HepG2 (cell line): ENCODE measurements around the gene MMP28. TPM values are rescaled to one million over a fixed set of nuclear protein-coding genes. Genes with fewer than 3 reads are reported as not detected.

Experiments used
- ATF6 ChIP-seq: sonication (generic); formaldehyde crosslinking; conservative IDR thresholded peaks from 2 replicates; pipeline ENCODE4 v1.4.0; 2020; ENCODE audit warnings: missing genetic modification reagents
- CREB1 ChIP-seq, 2 experiments: fragments of 450-650 bp in 1 of 2; IDR thresholded peaks; 2 replicates each; pipeline ENCODE4 v1.6.1; 2016 to 2017; ENCODE audit warnings: control low read depth in 1 of 2, mild to moderate bottlenecking in 1 of 2, missing compliant biosample characterization in 1 of 2, missing genetic modification characterization in 1 of 2
- CTCF ChIP-seq: sonication (generic); formaldehyde crosslinking; IDR thresholded peaks from 2 replicates; pipeline ENCODE4 v1.5.0; 2020; ENCODE audit warnings: mild to moderate bottlenecking, missing genetic modification reagents, moderate library complexity
- GFI1 ChIP-seq: sonication (generic); formaldehyde crosslinking; IDR thresholded peaks from 2 replicates; pipeline ENCODE4 v1.5.0; 2020; ENCODE audit warnings: missing genetic modification reagents, mild to moderate bottlenecking, borderline replicate concordance
- HDAC1 ChIP-seq: sonication (generic); formaldehyde crosslinking; IDR thresholded peaks from 2 replicates; pipeline ENCODE4 v1.5.1; 2020; ENCODE audit warnings: mild to moderate bottlenecking, missing genetic modification reagents
- KDM5A ChIP-seq: fragments of 200-600 bp; sonication (generic); IDR thresholded peaks from 2 replicates; pipeline ENCODE4 v1.7.0; 2018; ENCODE audit warnings: antibody characterized with exemption, mild to moderate bottlenecking, low read length, borderline replicate concordance
- NCOA1 ChIP-seq: sonication (generic); formaldehyde crosslinking; IDR thresholded peaks from 2 replicates; pipeline ENCODE4 v1.9.0; 2021; ENCODE audit warnings: missing genetic modification reagents
- NFKB2 ChIP-seq: sonication (generic); formaldehyde crosslinking; IDR thresholded peaks from 2 replicates; pipeline ENCODE4 v1.4.0; 2020; ENCODE audit warnings: missing genetic modification reagents, borderline replicate concordance
- PHF21A ChIP-seq: sonication (generic); formaldehyde crosslinking; IDR thresholded peaks from 2 replicates; pipeline ENCODE4 v1.5.0; 2020; ENCODE audit warnings: mild to moderate bottlenecking, missing genetic modification reagents
- SAFB2 ChIP-seq: sonication (generic); formaldehyde crosslinking; IDR thresholded peaks from 2 replicates; pipeline ENCODE4 v1.5.1; 2020; ENCODE audit warnings: missing genetic modification reagents, low read depth, mild to moderate bottlenecking, borderline replicate concordance
- SOX6 ChIP-seq, 2 experiments: fragments of 450-650 bp in 1 of 2; sonication (generic) in 1 of 2; formaldehyde crosslinking in 1 of 2; IDR thresholded peaks; 2 replicates each; pipeline versions ENCODE4 v1.4.0 to v1.6.1; 2017 to 2020; ENCODE audit warnings: antibody characterized with exemption in 1 of 2, mild to moderate bottlenecking in 1 of 2, missing genetic modification reagents in 1 of 2
- SPEN ChIP-seq: sonication (generic); formaldehyde crosslinking; IDR thresholded peaks from 2 replicates; pipeline ENCODE4 v1.5.1; 2020; ENCODE audit warnings: low read depth, mild to moderate bottlenecking, missing genetic modification reagents
- SRSF1 ChIP-seq: fragments of 200-400 bp; formaldehyde crosslinking; optimal IDR thresholded peaks from 2 replicates; pipeline ENCODE3; 2017; ENCODE audit warnings: mild to moderate bottlenecking, low read depth, low read length, moderate library complexity
- YY1 ChIP-seq: IDR thresholded peaks from 2 replicates; pipeline ENCODE4 v1.6.1; 2011; ENCODE audit warnings: low read length, low read depth, moderate library complexity, mild to moderate bottlenecking; ENCODE audit not compliant: insufficient read depth, insufficient replicate concordance
- ZBTB2 ChIP-seq: sonication (generic); formaldehyde crosslinking; IDR thresholded peaks from 2 replicates; pipeline ENCODE4 v1.8.0; 2022; ENCODE audit warnings: low read depth, missing genetic modification reagents
- ZGPAT ChIP-seq: IDR thresholded peaks from 2 replicates; pipeline ENCODE4 v1.6.1; 2016; ENCODE audit warnings: mild to moderate bottlenecking
- ZMYM3 ChIP-seq: sonication (generic); formaldehyde crosslinking; IDR thresholded peaks from 2 replicates; pipeline ENCODE4 v1.5.1; 2020; ENCODE audit warnings: mild to moderate bottlenecking, missing genetic modification reagents
- ZMYM4 ChIP-seq: sonication (generic); formaldehyde crosslinking; IDR thresholded peaks from 2 replicates; pipeline ENCODE4 v1.8.1; 2023; ENCODE audit warnings: mild to moderate bottlenecking, missing genetic modification reagents
- ZNF552 ChIP-seq: sonication (generic); formaldehyde crosslinking; IDR thresholded peaks from 2 replicates; pipeline ENCODE4 v1.9.0; 2022; ENCODE audit warnings: missing genetic modification reagents, mild to moderate bottlenecking, borderline replicate concordance
- ZNF562 ChIP-seq: sonication (generic); formaldehyde crosslinking; IDR thresholded peaks from 2 replicates; pipeline ENCODE4 v1.8.0; 2022; ENCODE audit warnings: missing genetic modification reagents, borderline replicate concordance
- ZNF598 ChIP-seq: sonication (generic); formaldehyde crosslinking; IDR thresholded peaks from 2 replicates; pipeline ENCODE4 v1.5.1; 2020; ENCODE audit warnings: mild to moderate bottlenecking, missing genetic modification reagents, borderline replicate concordance
- polyA plus RNA-seq, 8 experiments: library from polyadenylated mRNA; depleted of rRNA in 3 of 8; stranded (reverse) in 7 of 8; unstranded in 1 of 8; fragments of >200 nt; fragmentation: Illumina TruSeq in 4 of 8; extraction: Trizol in 4 of 8; gene quantifications; 2 replicates each; pipeline versions ENCODE4 v1.2.1 to v1.2.3, GENCODE V29; 2011 to 2016; ENCODE audit warnings: low read depth in 4 of 8, missing spikeins in 1 of 8, mixed read lengths in 1 of 8; ENCODE audit not compliant: insufficient read depth in 1 of 8
- total RNA-seq, 5 experiments: library from RNA; depleted of rRNA; stranded (reverse); fragments of >200 nt; fragmentation: Illumina TruSeq; extraction: Trizol; gene quantifications; 2 replicates each; pipeline ENCODE4 v1.2.3, GENCODE V29; 2016; ENCODE audit warnings: low read depth in 1 of 5

Gene MMP28
- total and polyA plus RNA-seq, 2 of the 13 experiments (the other 11 are each of a cell fraction or from before 2014, with no cell fraction given) = not detected

- TF ChIP-seq ZBTB2 (CRISPR knock-in tag) (peak; percentile 65), ZMYM4 (CRISPR knock-in tag) (peak; percentile 71), CTCF (CRISPR knock-in tag) (peak; percentile 87), YY1 (peak; percentile 92), NCOA1 (CRISPR knock-in tag) (peak; percentile 63), ZNF562 (peak; percentile 70; the same call in 1 of the 2 replicates), SOX6 (IDR thresholded peaks at IDR 0.05) (no peak), SOX6 (CRISPR knock-in tag; IDR thresholded peaks at IDR 0.05) (no peak; the same call in 1 of the 2 replicates), ZNF598 (CRISPR knock-in tag) (peak; percentile 87; the same call in 1 of the 2 replicates), SPEN (CRISPR knock-in tag) (peak; percentile 89), SAFB2 (CRISPR knock-in tag) (peak; percentile 82; the same call in 1 of the 2 replicates), PHF21A (CRISPR knock-in tag) (peak; percentile 79), ATF6 (CRISPR knock-in tag) (no peak), ZNF552 (CRISPR knock-in tag) (0 out of 2 replicates have a peak, but pooled peaks have one; percentile 44), HDAC1 (CRISPR knock-in tag) (peak; percentile 59), ZGPAT (CRISPR knock-in tag) (peak; percentile 89; the same call in 1 of the 2 replicates), KDM5A (peak; percentile 57; the same call in 1 of the 2 replicates), NFKB2 (CRISPR knock-in tag) (peak; percentile 82; the same call in 1 of the 2 replicates), SRSF1 (peak; percentile 56), GFI1 (CRISPR knock-in tag) (peak; percentile 71), ZMYM3 (no peak), CREB1 (IDR thresholded peaks at IDR 0.05) (peak; percentile 13; the same call in 1 of the 2 replicates), CREB1 (CRISPR knock-in tag; IDR thresholded peaks at IDR 0.05) (no peak)
These were observed 13.8 kb upstream of the MMP28 start, which contains the start of gene TAF15 (continued) for GRCh38 chr17:35808962-35809854.
